Fibroblast of the conjunctiva (primary cell): ENCODE results near the gene KANK2.

Source experiments
- DNase-seq: peaks from one replicate; pipeline ENCODE4 v3.0.0-alpha.2; 2010; ENCODE audit warnings: low read depth

KANK2 gene

DNA sequence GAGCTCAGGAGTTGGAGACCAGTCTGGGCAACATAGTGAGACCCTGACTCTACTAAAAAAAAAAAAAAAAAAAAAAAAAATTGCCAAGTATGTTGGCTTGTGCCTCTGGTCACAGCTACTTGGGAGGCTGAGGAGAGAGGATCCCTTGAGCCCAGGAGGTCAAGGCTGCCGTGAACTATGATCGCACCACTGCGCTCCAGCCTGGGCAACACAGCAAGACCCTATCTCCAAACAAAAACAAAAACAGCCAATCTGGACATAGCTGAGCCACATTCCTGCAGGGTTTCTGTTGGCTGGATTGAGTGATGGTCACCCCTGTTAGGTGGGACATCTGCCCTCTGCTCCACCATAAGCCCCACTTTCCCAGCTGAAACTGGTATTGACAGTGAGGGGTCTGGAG lies 28.5 kb upstream of the KANK2 start:
- no peak for DNase-seq

DNA sequence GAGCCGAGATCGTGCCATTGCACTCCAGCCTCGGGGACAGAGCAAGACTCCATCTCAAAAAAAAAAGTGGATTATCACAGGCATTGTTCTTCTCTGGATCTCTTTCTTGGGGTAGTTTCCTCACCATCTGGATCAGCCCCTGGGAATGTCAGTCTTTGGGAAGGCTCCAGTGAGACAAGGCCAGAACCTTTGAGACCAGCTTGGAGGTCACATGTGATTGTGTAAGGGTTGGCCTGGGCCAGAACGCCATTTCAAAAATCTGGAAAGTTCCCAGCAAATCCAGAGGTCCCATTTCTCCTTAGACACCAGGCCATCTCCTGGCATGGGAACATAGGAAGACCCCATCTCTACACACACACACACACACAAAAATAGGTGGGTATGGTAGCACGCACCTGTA lies 27.8 kb upstream of the KANK2 start:
- no peak for DNase-seq

DNA sequence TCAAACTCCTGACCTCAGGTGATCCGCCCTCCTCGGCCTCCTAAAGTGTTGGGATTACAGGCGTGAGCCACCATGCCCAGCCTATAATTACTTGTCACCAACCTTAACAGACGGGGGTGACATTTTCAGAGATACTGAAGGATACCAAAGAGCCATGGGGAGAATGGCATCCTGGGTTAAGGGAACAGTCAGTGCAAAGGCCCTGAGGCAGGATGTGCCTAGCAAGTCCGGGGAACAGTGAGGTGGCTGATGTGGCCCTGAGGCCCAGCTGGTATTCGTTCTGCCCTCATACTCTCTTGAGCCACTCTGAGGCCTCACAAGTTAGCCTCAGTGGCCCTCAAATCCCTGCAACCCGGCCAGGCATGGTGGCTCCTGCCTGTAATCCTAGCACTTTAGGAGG lies 27.1 kb upstream of the KANK2 start:
- DNase-seq = no peak

DNA sequence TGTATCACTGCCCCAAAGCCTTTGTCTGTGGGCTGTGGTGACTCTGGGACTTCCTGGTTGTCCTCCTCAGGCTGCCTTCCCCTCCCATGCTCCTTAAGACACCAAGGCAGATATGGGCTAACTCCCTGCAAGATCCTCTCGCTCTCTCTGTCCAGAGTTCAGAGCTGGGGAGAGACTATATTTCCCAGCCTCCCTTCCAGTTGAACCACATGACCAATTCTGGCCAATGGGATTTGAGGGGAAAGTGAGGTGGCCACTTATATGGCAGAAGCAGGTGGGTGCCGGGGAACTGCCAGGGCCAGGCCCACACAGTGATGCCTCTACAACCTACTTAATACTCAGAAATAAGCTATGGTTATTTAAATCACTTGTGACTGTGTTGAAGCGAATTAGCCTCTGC lies 25.9 kb upstream of the KANK2 start:
- no peak for DNase-seq

DNA sequence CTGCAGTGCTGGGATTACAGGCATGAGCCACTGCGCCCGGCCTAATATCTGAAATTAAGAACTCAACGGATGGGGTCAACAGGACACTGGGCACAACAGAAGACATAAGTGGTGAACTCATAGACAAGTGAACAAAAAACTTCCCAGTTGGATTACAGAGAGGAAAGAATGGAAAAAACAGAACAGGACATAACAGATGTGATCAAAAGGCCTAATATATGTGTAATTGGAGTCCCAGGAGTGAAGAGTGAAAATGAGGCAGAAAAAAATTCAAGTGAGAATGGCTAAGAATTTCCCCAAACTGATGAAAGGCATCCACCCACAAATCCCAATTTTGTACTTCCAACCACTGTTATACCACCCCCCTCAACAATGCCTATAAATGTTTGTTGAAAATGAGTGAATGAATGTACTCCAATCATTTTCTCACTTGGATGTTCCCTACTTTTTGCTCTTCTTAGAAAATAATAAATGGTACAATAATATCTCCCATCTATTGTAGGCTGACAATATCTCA lies 23.8 kb upstream of the KANK2 start:
- DNase-seq = no peak

DNA sequence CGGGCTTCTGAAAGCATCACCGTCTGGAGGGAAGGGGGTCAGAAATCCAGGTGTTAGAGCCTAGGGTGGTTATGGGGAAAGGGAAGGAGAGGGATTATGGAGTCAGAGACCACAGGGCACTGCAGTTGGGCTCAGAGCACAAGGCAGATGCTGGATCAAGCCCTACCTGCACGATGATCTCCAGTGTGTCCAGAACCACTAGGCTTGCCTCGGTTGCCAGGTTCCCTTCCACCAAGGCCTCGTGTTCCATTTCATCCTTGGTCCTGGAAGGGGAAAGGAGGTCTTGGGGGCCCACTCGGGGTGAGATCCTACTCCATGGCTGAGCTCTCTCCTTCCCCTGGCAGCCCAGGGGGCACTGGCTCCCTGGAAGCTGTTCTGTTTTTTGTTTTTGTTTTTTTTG lies 17.0 kb upstream of the KANK2 start:
- DNase-seq = no peak

DNA sequence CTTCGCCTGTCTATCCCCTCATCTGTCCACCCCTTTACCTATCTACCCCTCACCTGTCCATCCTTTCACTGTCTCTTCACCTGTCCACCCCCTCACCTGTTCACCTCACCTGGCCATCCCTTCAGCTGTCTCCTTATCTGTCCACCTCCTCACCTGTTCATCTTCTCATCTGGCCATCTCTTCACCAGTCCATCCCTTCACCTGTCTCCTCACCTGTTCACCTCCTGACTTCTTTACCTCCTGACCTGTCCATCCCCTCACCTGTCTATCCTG lies 13.2 kb upstream of the KANK2 start:
- no peak for DNase-seq

DNA sequence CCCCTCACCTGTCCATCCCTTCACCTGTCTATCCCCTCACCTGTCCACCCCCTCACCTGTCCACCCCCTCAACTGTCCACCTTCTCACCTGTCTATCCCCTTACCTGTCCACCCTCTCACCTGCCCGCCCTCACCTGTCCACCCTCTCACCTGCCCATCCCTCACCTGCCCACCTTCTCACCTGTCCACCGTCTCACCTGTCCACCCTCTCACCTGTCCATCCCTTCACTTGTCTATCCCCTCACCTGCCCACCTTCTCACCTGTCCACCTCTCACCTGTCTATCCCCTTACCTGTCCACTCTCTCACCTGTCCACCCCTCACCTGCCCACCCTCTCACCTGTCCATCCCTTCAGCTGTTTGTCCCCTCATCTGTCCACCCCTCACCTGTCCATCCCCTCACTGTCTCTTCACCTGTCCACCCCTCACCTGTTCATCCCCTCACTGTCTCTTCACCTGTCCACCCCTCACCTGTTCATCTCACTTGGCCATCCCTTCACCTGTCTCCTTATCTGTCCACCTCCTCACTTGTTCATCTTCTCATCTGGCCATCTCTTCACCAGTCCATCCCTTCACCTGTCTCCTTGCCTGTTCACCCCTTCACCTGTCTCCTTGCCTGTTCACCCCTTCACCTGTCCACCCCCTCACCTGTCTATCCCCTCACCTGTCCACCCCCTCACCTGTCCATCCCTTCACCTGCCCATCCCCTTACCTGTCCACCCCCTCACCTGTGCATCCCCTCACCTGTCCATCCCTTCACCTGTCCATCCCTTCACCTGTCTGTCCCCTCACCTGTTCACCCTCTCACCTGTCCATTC lies 12.7 kb upstream of the KANK2 start:
- DNase-seq = no peak

DNA sequence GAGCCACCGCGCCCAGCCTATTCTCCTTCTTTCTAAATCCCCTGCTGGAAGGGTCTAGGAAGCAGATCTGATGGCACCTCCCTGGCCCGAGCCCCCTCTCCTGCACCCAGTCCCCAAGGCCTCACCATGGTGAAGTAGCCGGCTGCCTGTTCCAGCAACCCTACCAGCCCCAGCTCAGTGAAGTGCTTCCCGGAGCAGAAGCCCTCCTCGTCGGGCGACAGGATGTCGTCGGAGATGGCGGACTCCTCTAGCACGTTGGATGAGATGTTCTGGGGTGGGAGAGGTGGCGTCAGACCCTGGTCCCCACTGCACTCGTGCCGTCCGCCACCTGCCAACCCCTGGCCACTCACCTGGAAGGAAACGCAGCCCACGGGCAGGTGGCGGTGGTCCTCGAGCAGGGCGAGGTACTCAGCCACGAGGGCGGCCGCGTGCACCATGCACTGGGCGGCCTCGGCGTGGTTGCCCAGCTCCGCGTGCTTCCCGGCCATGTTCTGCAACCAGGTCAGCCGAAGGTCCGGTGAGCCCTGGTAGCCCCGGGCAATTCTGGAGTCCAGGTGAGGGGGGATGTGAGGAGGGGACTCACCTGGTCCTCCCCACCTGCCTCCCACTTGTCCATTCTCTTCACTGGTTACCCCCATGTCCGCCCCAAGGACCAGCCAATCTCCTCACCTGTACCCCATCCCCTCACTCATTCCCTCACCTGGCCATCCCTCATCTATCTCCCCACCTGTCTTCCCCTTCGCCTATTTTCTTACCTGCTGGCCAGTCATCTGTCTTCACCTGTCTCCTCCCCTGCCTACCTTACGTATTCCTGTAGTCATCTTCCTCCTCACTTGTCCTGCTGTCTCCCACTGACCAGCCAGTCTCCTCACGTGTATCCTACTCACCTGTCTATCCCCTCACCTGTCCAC lies 11.5 kb upstream of the KANK2 start:
- DNase-seq = no peak

DNA sequence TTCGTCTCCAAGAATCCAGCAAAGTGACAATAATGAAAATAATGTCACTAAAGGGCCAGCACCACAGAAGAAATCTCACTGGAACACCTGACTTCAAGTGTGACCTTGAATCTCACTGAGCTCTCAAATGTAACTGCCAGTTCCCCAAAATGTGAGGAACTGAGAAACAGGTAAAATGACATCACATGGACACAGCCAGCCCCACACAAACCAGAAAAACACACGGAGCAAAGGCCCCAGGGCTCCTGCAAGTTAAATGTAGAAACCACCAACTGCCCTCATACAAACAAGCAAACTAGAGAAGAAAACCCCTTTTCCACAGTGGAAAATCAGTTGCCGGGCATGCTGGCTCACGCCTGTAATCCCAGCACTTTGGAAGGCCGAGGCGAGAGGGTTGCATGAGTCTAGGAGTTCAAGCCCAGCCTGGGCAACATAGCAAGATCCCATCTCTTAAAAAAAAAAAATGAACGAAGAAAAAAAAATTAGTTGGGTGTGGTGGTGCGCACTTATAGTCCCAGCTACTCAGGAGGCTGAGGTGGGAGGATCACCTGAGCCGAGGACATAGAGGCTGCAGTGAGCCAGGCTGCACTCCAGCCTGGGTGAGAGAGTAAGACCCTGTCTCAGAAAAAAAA lies 8.7 kb upstream of the KANK2 start:
- no peak for DNase-seq

DNA sequence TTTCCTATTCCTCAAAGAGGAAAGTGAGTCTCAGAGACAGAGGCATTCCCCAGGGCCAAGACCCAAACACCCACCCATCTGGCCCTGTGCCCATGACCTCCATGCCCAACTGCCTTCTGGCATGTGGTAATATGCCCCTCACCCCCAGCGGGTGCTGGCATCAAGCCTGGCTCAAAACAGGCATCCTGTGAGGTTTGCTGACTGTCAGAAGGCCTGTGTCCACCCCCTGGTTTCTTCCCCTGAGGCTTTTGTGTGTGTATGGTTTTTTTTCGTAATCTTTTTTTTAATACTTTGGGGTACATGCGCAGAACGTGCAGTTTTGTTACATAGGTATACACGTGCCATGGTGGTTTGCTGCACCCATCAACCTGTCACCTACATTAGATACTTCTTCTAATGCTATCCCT lies 7.6 kb upstream of the KANK2 start:
- DNase-seq = no peak

DNA sequence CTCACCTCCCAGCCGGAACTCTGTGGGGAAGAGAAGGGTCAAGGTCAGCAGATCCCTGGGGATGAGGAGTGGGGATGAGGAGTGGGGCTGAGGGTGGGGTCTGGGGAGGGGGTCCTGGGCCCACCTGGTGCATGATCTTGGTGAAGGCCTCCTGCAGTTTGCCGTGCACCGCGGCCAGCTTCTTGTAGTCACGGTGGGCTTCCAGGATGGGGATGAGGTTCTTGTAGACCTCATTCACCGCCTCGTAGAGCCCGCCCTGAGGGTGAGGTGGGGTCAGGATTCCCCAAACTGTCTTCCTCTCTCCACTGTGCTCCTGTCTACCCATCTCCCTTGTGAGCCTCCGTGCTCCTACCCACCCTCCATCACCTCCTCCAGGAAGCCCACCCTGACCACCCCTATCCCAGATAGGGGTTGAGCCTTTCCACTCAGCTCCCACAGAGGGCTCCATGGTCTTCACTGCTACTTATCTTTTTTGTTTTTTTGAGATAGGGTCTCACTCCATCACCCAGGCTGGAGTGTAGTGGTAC lies 6.8 kb upstream of the KANK2 start:
- DNase-seq = no peak

DNA sequence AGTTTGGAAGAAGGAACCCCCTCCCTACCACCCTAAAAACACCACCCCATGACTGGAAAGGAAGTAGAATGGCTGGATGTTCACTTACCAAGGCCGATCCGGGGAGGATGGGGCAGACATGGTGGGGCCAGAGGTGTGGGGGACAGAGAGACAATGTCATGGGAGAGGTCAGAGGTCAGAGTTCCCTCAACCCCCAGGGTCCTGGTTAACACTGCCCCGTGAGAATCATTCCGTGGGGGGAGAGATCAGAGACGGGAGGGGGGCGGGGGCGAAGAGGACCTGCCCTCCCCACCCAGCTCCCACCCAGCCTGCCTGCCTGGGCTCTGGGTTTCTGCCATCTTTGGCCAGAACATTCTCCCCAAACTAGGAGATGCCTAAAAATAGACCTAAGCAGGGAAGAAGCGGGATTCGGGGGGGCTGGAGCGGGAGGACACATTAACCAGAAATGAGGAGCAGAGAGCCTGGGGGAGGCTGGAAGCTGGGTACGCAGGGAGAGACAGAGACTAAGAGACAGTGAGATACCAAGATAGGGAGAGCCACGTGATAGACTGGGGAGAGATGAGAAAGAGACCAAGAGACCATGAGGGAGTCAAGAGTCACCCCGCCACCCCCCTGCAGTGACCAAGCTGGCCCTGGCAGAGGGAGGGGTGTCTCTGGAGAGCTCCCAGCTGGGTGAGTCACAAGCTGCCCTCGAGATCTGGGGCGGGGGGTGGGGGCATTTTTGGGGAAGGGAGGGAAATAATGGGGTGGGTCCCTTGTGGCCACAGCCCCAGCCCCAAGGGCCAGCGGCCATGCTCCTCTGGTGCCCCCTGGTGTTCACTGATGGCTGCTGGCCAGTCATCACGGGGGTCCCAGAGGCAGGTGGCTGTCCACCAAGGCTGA lies 6.1 kb upstream of the KANK2 start:
- peak; percentile 69 for DNase-seq

DNA sequence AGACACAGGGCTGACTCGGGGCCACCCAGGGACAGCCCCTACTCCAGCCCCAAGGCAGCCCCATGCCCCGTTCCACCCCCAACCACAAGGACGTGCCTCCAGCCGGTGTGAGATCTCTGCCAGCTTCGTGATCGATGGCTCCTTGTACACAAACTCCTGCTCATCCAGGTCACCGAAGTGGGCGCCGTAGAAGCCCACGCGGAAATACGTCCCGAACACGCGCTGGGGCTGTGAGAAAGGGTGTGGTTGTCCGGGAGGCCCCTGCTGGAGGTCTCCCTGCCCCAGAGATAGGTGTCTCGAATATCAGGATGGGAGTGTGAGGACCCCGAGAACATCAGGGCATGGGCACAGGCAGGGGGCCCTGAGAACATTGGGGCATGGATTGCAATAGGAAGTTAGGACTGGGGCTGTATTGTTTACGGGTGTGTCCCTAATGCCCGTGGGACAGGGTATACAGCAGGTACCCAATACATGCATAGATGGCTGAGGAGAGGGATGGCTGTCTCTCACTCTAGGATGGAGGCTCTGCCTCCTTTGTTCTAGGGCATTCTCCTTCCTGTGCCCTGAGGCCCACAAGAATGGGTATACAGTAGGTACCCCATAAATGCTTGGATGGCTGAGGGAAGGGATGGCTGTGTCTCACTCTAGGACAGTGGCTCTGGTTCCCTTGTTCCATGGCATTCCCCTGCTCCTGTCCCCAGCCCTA lies 5.3 kb upstream of the KANK2 start:
- DNase-seq = no peak

DNA sequence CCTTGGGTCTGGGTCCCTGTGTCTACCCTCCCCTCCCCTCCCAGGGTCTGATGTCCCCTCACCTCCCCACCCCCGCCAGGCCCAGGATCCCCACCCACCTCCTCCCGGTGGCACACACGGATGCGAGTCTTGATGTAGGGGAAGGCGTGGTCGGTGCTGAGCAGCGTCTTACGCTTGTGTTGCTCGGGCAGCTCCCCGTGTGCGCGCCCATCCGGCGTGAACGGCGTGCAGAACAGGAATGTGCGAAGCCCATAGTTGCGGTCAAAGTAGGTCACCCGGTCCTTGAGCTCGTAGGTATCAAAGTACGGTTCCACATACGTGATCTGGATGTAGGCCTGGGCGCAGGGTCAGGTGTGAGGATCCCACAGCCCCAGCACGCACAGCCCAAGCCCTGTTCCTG lies 4.4 kb upstream of the KANK2 start:
- DNase-seq = no peak

DNA sequence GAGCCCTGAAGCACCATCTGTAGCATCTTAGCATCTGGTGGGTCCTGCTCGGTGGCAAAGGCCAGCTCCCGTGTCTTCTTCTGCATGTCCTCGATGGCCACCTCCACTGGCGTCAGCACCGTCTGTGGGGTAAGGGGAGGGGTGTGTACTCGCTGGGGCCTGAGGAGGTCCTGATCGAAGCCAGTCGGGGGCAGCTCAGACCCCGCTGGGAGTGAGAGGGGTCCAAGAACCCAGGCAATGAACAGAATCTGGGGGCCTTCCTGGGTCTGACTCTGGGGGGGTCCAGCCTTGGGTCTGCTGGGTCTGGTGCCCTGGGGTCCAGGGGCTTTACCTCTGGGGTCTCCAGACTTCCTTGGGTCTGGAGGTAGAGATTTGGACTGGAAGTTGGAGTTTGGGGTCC lies 3.6 kb upstream of the KANK2 start:
- no peak for DNase-seq

DNA sequence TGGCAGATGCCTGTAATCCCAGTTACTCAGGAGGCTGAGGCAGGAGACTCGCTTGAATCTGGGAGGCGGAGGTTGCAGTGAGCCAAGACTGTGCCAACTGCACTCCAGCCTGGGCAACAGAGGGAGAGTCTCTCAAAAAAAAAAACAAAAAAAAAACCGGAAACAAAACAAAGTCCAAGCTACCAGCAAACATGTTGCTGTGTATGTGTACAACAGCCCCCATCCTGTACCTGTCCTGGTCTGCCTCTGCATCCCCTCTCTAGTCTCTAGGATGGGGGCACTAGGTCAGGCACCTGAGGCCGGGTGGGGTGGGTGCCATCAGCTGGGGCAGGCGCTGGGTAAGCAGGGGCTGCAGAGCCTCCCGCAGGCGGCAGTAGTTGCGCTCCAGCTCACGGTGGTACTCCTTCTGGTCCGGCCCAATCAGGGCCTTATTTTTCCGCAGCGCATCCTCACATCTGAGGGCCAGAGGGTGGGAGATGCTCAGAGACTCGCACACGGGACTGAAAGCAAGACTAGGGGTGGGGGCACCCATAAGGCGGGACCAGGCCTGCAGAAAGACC lies 2.8 kb upstream of the KANK2 start:
- DNase-seq = no peak

DNA sequence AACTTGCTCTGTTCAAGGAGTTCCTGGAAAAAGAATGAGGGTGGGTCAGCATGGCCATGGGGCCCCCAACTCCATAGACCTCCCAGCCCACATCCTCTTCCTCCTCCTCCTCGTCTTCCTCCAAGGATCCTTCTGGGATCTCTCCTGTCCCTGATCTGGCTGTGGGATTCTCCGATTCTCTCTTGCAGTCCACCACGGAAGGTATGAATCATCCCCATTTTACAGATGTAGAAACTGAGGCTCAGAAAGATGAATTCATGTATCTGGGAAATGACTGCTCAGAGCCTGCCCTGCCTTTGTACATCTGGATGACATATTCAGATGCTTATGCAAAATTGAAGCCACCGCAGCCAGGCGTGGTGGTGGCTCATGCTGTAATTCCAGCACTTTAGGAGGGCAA lies 2.2 kb upstream of the KANK2 start:
- DNase-seq = no peak

DNA sequence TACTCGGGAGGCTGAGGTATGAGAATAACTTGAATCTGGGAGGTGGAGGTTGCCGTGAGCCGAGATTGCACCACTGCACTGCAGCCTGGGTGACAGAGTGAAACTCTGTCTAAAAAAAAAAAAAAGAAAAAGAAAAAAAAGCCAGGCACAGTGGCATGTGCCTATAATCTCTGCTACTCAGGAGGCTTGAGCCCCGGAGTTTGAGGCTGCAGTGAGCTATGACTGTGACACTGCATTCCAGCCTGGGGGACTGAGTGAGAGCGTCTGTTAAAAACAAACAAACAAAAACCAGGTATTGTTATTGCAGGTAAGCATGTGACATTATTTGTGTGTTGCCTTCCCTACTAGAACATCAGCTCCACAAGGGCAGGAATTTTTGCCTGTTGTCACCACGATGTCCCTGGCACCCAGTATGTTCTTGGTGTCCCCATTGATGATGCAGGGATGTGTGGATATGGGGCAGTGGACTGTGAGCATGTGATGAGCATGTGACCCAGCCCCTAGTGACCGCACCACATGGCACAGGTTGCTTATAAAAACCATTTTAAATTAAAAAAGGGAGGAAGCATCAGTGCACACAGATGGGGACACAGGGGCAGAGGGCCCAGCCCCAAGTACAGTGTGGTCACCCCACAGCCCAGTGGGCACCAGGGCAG lies 1.6 kb upstream of the KANK2 start:
- no peak for DNase-seq

DNA sequence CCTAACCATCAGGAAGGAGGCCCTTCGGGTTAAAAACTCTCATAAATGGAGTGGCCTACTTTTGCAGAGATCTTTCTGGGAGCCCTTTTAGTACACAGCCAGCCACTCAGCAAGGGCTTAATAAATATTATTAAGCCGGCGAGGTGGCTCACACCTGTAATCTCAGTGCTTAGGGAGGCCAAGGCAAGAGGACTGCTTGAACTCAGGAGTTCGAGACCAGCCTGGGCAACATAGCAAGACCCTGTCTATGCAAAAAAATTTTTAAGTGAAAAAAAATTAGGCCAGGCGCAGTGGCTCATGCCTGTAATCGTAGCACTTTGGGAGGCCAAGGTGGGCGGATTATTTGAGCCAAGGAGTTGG lies 810 bp upstream of the KANK2 start:
- no peak for DNase-seq
